ENCODE measurements around the gene SARDH. TPM values are rescaled to one million over a fixed set of nuclear protein-coding genes. Genes with fewer than 3 reads are reported as not detected.
A peak's percentile ranks its signal among the peaks of the same experiment; 100 is the strongest.

SARDH gene
- total RNA-seq, 1 donor from 2014 or later, result 1.3 TPM

- H3K9me3 ChIP-seq, result peaks cover 0 to under 1% of the 10 kb centered on the region in 2 donors
- no peak for TF ChIP-seq CTCF (IDR thresholded peaks at IDR 0.05)
- H3K4me1 ChIP-seq, result no peaks in the 10 kb centered on the region
- peak in 1 of 2 donors; percentile 48 for DNase-seq (ENCODE audit: low spot score in 2 of 2)
- intact Hi-C loops (cut with DNase I), result no loop called here
- H3K36me3 ChIP-seq, result peaks cover 38 to 66% of the 10 kb centered on the region in 2 donors
- H3K27ac ChIP-seq, result no peak overlapping the region
- no peak overlapping the region for H3K4me3 ChIP-seq
- no peaks in the 10 kb centered on the region for H3K27me3 ChIP-seq
These were observed 34.4 kb upstream of the SARDH start for GRCh38 chr9:133772581-133772980.

GRCh38 chr9:133771486-133772482 is 33.6 kb upstream of the SARDH start:
- Histone ChIP-seq H3K27me3 (no peaks in the 10 kb centered on the region), H3K4me3 (no peak overlapping the region), H3K27ac (no peak overlapping the region), H3K36me3 (peaks cover 44 to 74% of the 10 kb centered on the region in 2 donors), H3K9me3 (peaks cover 0 to 6% of the 10 kb centered on the region in 2 donors), H3K4me1 (no peaks in the 10 kb centered on the region)
- intact Hi-C loops (cut with DNase I), result no loop called here
- TF ChIP-seq CTCF (IDR thresholded peaks at IDR 0.05), result no peak
- DNase-seq (ENCODE audit: low spot score in 2 of 2), result peak in 1 of 2 donors; percentile 59

GRCh38 chr9:133770076-133770777 is 32.1 kb upstream of the SARDH start:
- peak in 1 of 2 donors; percentile 61 for DNase-seq (ENCODE audit: low spot score in 2 of 2)
- Histone ChIP-seq H3K36me3 (peaks cover 31 to 63% of the 10 kb centered on the region in 2 donors), H3K9me3 (peaks cover 0 to 6% of the 10 kb centered on the region in 2 donors), H3K4me3 (no peak overlapping the region), H3K4me1 (no peaks in the 10 kb centered on the region), H3K27me3 (no peaks in the 10 kb centered on the region), H3K27ac (no peak overlapping the region)
- intact Hi-C loops (cut with DNase I), result no loop called here
- no peak for TF ChIP-seq CTCF (IDR thresholded peaks at IDR 0.05)

- Histone ChIP-seq H3K4me1 (no peaks in the 10 kb centered on the region), H3K9me3 (peaks cover 0 to 6% of the 10 kb centered on the region in 2 donors), H3K36me3 (peaks cover 25 to 56% of the 10 kb centered on the region in 2 donors), H3K4me3 (no peak overlapping the region), H3K27ac (no peak overlapping the region), H3K27me3 (no peaks in the 10 kb centered on the region)
- no peak for DNase-seq (ENCODE audit: low spot score in 2 of 2)
- TF ChIP-seq CTCF (IDR thresholded peaks at IDR 0.05), result no peak
- intact Hi-C loops (cut with DNase I), result no loop called here
These were observed 31.4 kb upstream of the SARDH start for GRCh38 chr9:133769511-133770075.

GRCh38 chr9:133768859-133769510 is 30.8 kb upstream of the SARDH start:
- Histone ChIP-seq H3K27ac (no peak overlapping the region), H3K4me1 (no peaks in the 10 kb centered on the region), H3K4me3 (no peak overlapping the region), H3K9me3 (peaks cover 0 to 6% of the 10 kb centered on the region in 2 donors), H3K36me3 (peaks cover 19 to 50% of the 10 kb centered on the region in 2 donors), H3K27me3 (no peaks in the 10 kb centered on the region)
- no peak for TF ChIP-seq CTCF (IDR thresholded peaks at IDR 0.05)
- intact Hi-C loops (cut with DNase I), result no loop called here
- peak in 1 of 2 donors; percentile 61 for DNase-seq (ENCODE audit: low spot score in 2 of 2)

Data from ascending aorta (tissue), 2 donors.